Measurements from ENCODE around the gene PEX6.

DNA sequence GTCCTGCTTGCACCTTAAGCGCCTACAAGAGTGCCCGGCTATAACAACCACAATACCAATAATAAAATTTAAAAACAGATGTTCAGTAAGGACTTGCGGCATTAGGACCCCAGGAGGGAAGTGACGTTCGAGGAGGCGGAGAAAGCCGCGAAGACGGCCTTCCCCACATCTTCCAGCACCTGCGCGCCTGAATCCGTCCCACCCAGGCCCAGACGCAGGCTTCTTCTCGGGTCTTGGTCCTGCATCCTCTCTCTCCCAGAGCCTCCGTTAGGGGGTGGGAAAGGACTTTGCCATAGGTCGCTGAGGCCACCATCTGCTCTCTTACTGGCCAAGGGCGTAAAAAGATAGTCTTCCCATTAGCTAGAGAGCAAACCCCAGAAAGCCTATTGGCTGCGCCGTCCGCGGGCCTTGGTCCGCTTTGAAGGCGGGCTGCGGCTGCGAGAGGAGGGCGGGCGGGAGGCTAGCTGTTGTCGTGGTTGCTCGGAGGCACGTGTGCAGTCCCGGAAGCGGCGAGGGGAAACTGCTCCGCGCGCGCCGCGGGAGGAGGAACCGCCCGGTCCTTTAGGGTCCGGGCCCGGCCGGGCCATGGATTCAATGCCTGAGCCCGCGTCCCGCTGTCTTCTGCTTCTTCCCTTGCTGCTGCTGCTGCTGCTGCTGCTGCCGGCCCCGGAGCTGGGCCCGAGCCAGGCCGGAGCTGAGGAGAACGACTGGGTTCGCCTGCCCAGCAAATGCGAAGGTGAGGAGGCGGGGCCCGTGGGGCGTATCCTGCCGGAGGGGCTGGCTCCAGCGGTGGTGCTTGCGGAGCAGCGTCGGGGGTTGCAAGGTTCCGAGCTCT is 49.8 kb downstream of the PEX6 start, which contains the start of gene CNPY3:
- no peak for TF ChIP-seq GATA2 (IDR thresholded peaks at IDR 0.05; ENCODE audit: low read depth, low read length)
- TF ChIP-seq GATA3 (IDR thresholded peaks at IDR 0.05; ENCODE audit: low read depth, low read length) = no peak
